HG02981 (cell line): ENCODE measurements around the gene KRT6A.
"Not testable (repeated sequence)": the region's sequence is repeated elsewhere in the genome, so short reads cannot be mapped to it uniquely, and the experiment has no call there.

ENCODE experiments used
- ATAC-seq: cut with Tn5 transposase; IDR thresholded peaks from one replicate; pipeline ENCODE4 v1.9.1; 2021; ENCODE audit warnings: mild to moderate bottlenecking, moderate library complexity; ENCODE audit not compliant: unreplicated experiment

KRT6A gene

DNA sequence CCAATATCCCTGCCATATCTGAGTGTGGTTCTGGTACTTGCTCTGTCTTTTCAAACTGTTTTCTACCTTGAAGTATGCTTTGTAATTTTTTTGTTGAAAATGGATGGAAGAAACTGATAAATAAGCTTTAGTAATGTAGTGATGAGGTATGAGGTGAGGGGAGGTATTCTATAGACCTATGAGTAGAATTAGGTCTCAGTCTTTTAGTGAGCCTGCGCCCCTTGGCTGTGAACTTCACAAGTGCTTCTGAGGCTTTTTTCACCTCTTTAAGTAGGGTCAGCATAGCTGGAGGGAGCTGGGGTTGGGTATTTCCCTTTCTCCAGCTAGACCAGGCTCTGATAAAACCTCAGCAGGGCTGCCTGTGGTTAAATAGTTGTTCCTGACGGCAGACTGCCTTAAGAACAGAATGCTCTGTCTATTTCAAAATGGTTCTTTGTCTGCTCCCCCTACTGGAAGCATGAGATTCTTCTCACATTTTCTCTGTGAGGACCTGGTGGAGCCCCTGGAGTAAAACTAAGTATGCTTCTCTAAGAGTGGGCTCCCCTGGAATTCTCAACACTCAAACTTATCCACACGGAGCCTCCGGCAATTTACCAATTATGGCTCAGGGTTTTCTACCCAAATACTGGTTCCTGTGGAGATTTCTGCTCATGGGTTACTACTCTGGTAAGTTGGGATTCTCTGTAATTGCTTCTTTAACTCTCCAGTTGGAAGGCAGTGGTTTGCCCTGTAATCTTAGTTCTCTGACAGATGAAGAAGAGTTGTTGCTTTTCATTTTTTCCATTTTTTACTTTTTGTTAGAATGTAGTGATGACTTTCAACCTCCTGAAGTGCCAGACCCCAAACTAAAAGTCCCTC is 14.0 kb upstream of the KRT6A start:
- no peak for ATAC-seq

DNA sequence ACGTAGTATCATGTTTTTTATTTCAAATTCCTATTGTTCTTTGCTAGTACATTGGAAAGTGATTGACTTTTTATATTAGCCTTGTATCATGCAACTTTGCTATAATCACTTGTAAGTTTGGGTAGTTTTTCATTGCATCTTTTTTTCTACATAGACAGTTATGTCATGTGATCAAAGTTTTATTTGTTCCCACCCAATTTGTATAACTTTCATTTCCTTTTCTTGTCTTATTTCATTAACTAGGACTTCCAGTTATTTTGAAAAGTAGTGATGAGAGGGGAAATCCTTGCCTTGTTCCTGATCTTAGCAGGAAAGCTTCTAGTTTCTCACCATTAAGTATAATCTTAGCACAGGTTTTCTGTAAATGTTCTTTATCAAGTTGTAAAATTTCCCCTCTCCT is 9.8 kb upstream of the KRT6A start:
- ATAC-seq: no peak

- no peak for ATAC-seq
These were observed 8.4 kb upstream of the KRT6A start for GRCh38 chr12:52501490-52501889.

- not testable (repeated sequence) for ATAC-seq
These were observed 7.5 kb upstream of the KRT6A start for GRCh38 chr12:52500574-52500973.

DNA sequence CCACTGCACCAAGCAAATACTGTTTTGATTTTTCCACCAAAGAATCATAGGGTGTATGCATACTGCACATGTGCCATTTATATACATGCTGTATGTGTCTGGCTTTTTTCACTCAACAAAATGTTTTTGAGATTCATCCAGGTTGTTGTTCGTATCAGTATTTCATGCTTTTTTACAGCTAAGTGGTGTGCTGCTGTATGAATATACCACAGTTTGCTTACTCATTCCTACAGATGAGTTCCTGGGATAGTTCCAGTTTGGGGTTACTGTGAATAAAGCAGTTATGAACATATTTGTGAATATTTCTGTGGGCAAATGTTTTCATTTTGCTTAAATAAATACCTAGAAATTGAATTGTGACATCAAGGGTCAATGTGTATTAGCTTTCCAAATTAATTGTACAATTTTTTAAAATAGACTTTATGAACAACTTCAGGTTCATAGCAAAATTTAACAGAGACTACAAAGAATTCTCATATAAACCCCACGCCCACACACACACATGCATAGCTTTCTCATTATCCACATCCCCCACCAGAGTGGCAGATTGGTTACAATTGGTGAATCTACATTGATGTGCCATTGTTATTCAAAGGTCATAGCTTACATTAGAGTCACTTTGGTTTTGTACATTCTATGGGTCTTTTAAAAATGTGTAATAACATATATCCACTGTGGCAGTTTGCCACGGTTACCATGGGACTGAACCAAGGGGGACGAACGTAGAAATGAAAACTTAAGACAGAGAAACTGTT is 6.9 kb upstream of the KRT6A start:
- ATAC-seq: no peak

GRCh38 chr12:52498946-52499345 is 5.9 kb upstream of the KRT6A start:
- no peak for ATAC-seq

DNA sequence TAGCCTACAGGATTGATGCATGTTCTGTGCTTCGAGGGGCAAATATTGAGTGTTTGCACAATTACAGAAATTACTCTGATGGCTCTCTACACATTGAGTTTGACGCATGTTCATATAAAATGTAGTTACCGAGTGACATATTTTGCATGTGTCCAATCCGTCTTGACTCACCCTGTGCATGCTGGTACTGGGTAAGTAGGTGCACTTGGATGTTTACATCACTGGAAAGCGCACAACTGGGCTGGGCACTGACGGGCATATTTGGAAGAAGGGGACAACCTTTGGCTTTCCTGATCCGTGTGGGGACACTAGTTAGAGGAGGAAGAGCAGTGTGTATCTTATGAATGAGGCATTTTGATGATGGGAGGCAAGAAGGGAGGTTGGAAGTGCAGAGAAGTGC is 4.9 kb upstream of the KRT6A start:
- no peak for ATAC-seq

GRCh38 chr12:52496590-52497071 is 3.6 kb upstream of the KRT6A start:
- no peak for ATAC-seq

DNA sequence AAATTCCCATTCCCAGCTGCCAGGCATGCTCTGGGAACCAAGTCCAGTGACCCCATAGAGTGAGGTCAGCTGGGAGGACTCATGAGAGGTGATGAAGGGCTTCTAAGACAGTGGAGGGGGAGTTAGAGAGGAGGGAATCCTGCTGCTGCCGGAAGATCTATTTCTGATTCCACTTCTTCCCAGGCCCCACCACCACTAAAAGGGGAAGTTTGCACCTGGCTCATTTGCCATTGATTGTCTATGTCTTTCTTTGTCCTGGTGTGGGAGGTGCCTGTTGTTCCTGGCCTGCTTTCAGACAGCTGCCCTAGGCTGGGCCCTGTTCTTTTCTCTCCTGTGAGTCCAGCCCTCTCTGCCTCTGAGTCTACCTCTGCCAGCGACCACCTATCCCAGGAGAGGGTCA is 3.0 kb upstream of the KRT6A start:
- ATAC-seq: no peak

- ATAC-seq: no peak
These were observed 2.3 kb upstream of the KRT6A start for GRCh38 chr12:52495389-52495788.

GRCh38 chr12:52494518-52494917 is 1.5 kb upstream of the KRT6A start:
- no peak for ATAC-seq

- no peak for ATAC-seq
These were observed 1.0 kb upstream of the KRT6A start for GRCh38 chr12:52494100-52494499.

- not testable (repeated sequence) for ATAC-seq
These were observed 652 bp downstream of the KRT6A start for GRCh38 chr12:52492405-52492804.

DNA sequence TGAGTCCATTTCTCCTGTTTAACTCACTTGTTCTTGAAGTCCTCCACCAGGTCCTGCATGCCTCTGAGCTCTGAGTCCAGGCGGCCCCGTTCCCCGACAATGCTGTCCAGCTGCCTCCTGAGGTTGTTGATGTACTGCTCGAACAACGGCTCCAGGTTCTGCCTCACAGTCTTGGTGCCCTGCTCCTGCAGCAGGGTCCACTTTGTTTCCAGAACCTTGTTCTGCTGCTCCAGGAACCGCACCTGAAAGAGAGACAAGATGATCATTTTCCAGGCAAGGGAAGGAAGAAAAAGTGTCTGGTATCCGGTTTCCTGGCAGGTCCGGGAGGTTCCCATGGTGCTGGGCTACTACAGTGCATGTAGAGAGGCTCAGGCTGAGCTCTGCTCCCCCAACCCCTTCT is 1.6 kb downstream of the KRT6A start:
- not testable (repeated sequence) for ATAC-seq

- ATAC-seq: no peak
These were observed 4.3 kb downstream of the KRT6A start for GRCh38 chr12:52488736-52489135.

GRCh38 chr12:52487744-52488443 is 5.2 kb downstream of the KRT6A start:
- ATAC-seq: not testable (repeated sequence)

GRCh38 chr12:52487211-52487610 is 5.8 kb downstream of the KRT6A start:
- ATAC-seq: no peak

- ATAC-seq: no peak
These were observed 6.6 kb downstream of the KRT6A start for GRCh38 chr12:52486166-52487105.

DNA sequence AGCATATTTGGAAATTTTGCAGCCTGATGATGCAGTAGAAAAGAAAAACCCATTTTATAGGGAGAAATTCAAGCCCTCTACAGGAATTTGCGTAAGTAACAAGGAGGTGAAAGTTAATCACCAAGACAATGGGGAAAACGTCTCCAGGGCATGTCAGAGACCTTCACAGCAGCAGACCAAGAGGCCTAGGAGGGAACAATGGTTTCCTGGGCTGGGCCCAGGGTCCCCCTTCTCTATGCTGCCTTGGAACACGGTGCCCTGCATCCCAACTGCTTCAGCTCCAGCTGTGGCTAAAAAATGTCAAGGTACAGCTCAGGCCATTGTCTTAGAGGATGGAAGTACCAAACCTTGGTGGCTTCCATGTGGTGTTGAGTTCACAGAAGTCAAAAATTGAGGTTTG is 13.0 kb downstream of the KRT6A start:
- no peak for ATAC-seq

DNA sequence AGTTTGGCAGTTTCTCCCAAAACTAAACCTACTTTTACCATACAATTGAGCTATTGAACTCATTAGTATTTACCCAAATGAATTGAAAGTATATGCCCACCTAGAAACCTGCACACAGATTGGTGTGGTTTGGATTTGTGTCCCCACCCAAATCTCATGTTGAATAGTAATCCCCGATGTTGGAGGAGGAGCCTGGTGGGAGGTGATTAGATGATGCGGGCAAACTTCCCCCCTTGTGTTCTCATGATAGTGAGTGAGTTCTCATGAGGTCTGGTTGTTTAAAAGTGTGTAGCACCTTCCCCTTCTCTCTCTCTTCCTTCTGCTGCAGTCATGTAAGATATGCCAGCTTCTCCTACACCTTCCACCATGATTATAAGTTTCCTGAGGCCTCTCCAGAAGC is 15.4 kb downstream of the KRT6A start:
- no peak for ATAC-seq
